Mesendoderm (in vitro differentiated cells): Measurements from ENCODE around the gene MET.

Source experiments
- DNase-seq: peaks from one replicate; pipeline ENCODE4 v3.0.0; 2013
- H2AK5ac ChIP-seq: 2 replicates; pipeline ENCODE4 v1.6.1; 2013; ENCODE audit warnings: low read length, inconsistent platforms
- H2BK120ac ChIP-seq: 2 replicates; pipeline ENCODE4 v1.6.1; 2013; ENCODE audit warnings: low read depth, mild to moderate bottlenecking, low read length, moderate library complexity, mixed read lengths
- H2BK15ac ChIP-seq: replicated peaks from 2 replicates; pipeline ENCODE4 v1.6.1; 2013; ENCODE audit warnings: low read depth, mild to moderate bottlenecking, moderate library complexity
- H2BK5ac ChIP-seq: 2 replicates; pipeline ENCODE4 v1.6.1; 2013; ENCODE audit warnings: low read length, inconsistent platforms
- H3K18ac ChIP-seq: 2 replicates; pipeline ENCODE4 v1.6.1; 2013; ENCODE audit warnings: mild to moderate bottlenecking, low read length, mixed read lengths
- H3K23ac ChIP-seq: one replicate; pipeline ENCODE4 v1.6.1; 2013; ENCODE audit warnings: low read length
- H3K27ac ChIP-seq: 2 replicates; pipeline ENCODE4 v1.5.1; 2013; ENCODE audit warnings: low read depth, mild to moderate bottlenecking, inconsistent platforms, low read length, moderate library complexity
- H3K27me3 ChIP-seq: 2 replicates; pipeline ENCODE4 v1.6.1; 2013; ENCODE audit warnings: low read length, control low read depth, mild to moderate bottlenecking, inconsistent platforms; ENCODE audit not compliant: insufficient read depth, poor library complexity
- H3K36me3 ChIP-seq: 2 replicates; pipeline ENCODE4 v1.6.1; 2013; ENCODE audit warnings: low read length, inconsistent platforms; ENCODE audit not compliant: control insufficient read depth, insufficient read depth
- H3K4ac ChIP-seq: one replicate; pipeline ENCODE4 v1.6.1; 2013; ENCODE audit warnings: low read depth, mild to moderate bottlenecking, low read length, moderate library complexity
- H3K4me1 ChIP-seq: 2 replicates; pipeline ENCODE4 v1.6.1; 2013; ENCODE audit warnings: low read depth, low read length, inconsistent platforms; ENCODE audit not compliant: control insufficient read depth
- H3K4me2 ChIP-seq: 2 replicates; pipeline ENCODE4 v1.6.1; 2013; ENCODE audit warnings: low read length
- H3K4me3 ChIP-seq: 2 replicates; pipeline ENCODE4 v1.5.1; 2013; ENCODE audit warnings: mild to moderate bottlenecking, low read length
- H3K56ac ChIP-seq: one replicate; pipeline ENCODE4 v1.6.1; 2013; ENCODE audit warnings: low read length
- H3K79me1 ChIP-seq: 2 replicates; pipeline ENCODE4 v1.6.1; 2013; ENCODE audit warnings: low read length, inconsistent platforms
- H3K79me2 ChIP-seq: 2 replicates; pipeline ENCODE4 v1.6.1; 2013; ENCODE audit warnings: mild to moderate bottlenecking, low read length; ENCODE audit not compliant: control insufficient read depth, insufficient read depth
- H3K9ac ChIP-seq: 2 replicates; pipeline ENCODE4 v1.6.1; 2013; ENCODE audit warnings: low read length, inconsistent platforms
- H4K5ac ChIP-seq: one replicate; pipeline ENCODE4 v1.6.1; 2013; ENCODE audit warnings: low read length
- H4K8ac ChIP-seq: one replicate; pipeline ENCODE4 v1.6.1; 2013; ENCODE audit warnings: low read depth, mild to moderate bottlenecking, control low read depth, low read length, moderate library complexity
- WGBS: extraction: QIAGEN DNeasy Blood & Tissue Kit; methylation state at CpG from one replicate; pipeline ENCODE4 v1.1.7; 2013; ENCODE audit warnings: low lambda C conversion rate, missing lambda C conversion rate; ENCODE audit not compliant: insufficient coverage; ENCODE audit errors: extremely low coverage; 5-methylcytosine and 5-hydroxymethylcytosine counted together

The MET gene

GRCh38 chr7:116783666-116784318, 111.8 kb downstream of the MET start:
- Histone ChIP-seq H3K27me3 (no peaks in the 10 kb centered on the region), H3K27ac (no peak overlapping the region), H3K79me2 (no peaks in the 10 kb centered on the region), H3K4me2 (no peak overlapping the region), H2BK15ac (no peak overlapping the region), H4K8ac (no peak overlapping the region), H2BK120ac (no peak overlapping the region), H3K9ac (no peak overlapping the region), H4K5ac (no peak overlapping the region), H3K56ac (no peak overlapping the region), H3K79me1 (no peaks in the 10 kb centered on the region), H3K4me3 (no peak overlapping the region), H3K4me1 (peaks cover 3% of the 10 kb centered on the region), H2BK5ac (no peak overlapping the region), H2AK5ac (no peak overlapping the region), H3K18ac (no peak overlapping the region), H3K36me3 (no peaks in the 10 kb centered on the region), H3K23ac (no peak overlapping the region), H3K4ac (no peak overlapping the region)
- DNase-seq: peak; percentile 30
- no CpG with 5 or more reads among the region's 4 CpGs for WGBS

- H3K27me3 ChIP-seq: no peaks in the 10 kb centered on the region
- WGBS: no CpG with 5 or more reads among the region's 6 CpGs
These were observed 112.7 kb downstream of the MET start for GRCh38 chr7:116784647-116785046.

GRCh38 chr7:116785843-116786242, 113.8 kb downstream of the MET start:
- Histone ChIP-seq H3K56ac (no peak overlapping the region), H2BK5ac (no peak overlapping the region), H3K36me3 (no peaks in the 10 kb centered on the region), H3K4me2 (no peak overlapping the region), H3K4me1 (peaks cover 3% of the 10 kb centered on the region), H3K4me3 (no peak overlapping the region), H2AK5ac (no peak overlapping the region), H3K27ac (no peak overlapping the region), H3K79me2 (no peaks in the 10 kb centered on the region), H3K23ac (no peak overlapping the region), H3K79me1 (no peaks in the 10 kb centered on the region), H4K5ac (no peak overlapping the region), H3K18ac (no peak overlapping the region), H3K27me3 (no peaks in the 10 kb centered on the region), H2BK15ac (no peak overlapping the region), H3K9ac (no peak overlapping the region), H4K8ac (no peak overlapping the region), H2BK120ac (no peak overlapping the region), H3K4ac (no peak overlapping the region)
- DNase-seq: no peak

More at GRCh38 chr7:116784647-116785046, 112.7 kb downstream of the MET start:
- Histone ChIP-seq H4K5ac (no peak overlapping the region), H3K56ac (no peak overlapping the region), H3K79me2 (no peaks in the 10 kb centered on the region), H3K4ac (no peak overlapping the region), H3K4me3 (no peak overlapping the region), H3K79me1 (no peaks in the 10 kb centered on the region), H4K8ac (no peak overlapping the region), H3K4me2 (no peak overlapping the region), H3K23ac (no peak overlapping the region), H3K9ac (no peak overlapping the region), H2BK5ac (no peak overlapping the region), H3K27ac (no peak overlapping the region), H3K18ac (no peak overlapping the region), H2BK120ac (no peak overlapping the region), H3K4me1 (peaks cover 3% of the 10 kb centered on the region), H3K36me3 (no peaks in the 10 kb centered on the region), H2BK15ac (no peak overlapping the region), H2AK5ac (no peak overlapping the region)
- no peak for DNase-seq

GRCh38 chr7:116786791-116787443, 114.9 kb downstream of the MET start:
- Histone ChIP-seq H2AK5ac (no peak overlapping the region), H3K18ac (no peak overlapping the region), H4K8ac (no peak overlapping the region), H3K4ac (no peak overlapping the region), H3K79me2 (no peaks in the 10 kb centered on the region), H3K4me3 (no peak overlapping the region), H4K5ac (no peak overlapping the region), H3K56ac (no peak overlapping the region), H3K23ac (no peak overlapping the region), H3K27me3 (no peaks in the 10 kb centered on the region), H3K4me2 (no peak overlapping the region), H3K4me1 (peaks cover 3% of the 10 kb centered on the region), H2BK5ac (no peak overlapping the region), H3K79me1 (no peaks in the 10 kb centered on the region), H3K9ac (no peak overlapping the region), H3K27ac (no peak overlapping the region), H2BK15ac (no peak overlapping the region), H2BK120ac (no peak overlapping the region), H3K36me3 (no peaks in the 10 kb centered on the region)
- DNase-seq: peak; percentile 73
- WGBS: no CpG with 5 or more reads among the region's 2 CpGs

GRCh38 chr7:116787881-116788280, 115.9 kb downstream of the MET start:
- no peak overlapping the region for H4K5ac ChIP-seq
- H3K56ac ChIP-seq: no peak overlapping the region
- no peak overlapping the region for H2BK5ac ChIP-seq
- WGBS: no CpG with 5 or more reads among the region's 2 CpGs
- H3K79me1 ChIP-seq: no peaks in the 10 kb centered on the region
- H2BK120ac ChIP-seq: no peak overlapping the region
- H3K27me3 ChIP-seq: no peaks in the 10 kb centered on the region
- H4K8ac ChIP-seq: no peak overlapping the region
- H2AK5ac ChIP-seq: no peak overlapping the region
- no peak overlapping the region for H3K9ac ChIP-seq
- no peak overlapping the region for H3K4ac ChIP-seq
- no peak overlapping the region for H3K23ac ChIP-seq
- no peaks in the 10 kb centered on the region for H3K79me2 ChIP-seq
- no peak overlapping the region for H2BK15ac ChIP-seq
- no peaks in the 10 kb centered on the region for H3K4me1 ChIP-seq
- no peak overlapping the region for H3K4me2 ChIP-seq
- no peaks in the 10 kb centered on the region for H3K36me3 ChIP-seq
- no peak for DNase-seq
- no peak overlapping the region for H3K18ac ChIP-seq
- H3K4me3 ChIP-seq: no peak overlapping the region
- no peak overlapping the region for H3K27ac ChIP-seq
